Epithelial cell of proximal tubule (primary cell): ENCODE data around the gene TTC17. TPM values are rescaled to one million over a fixed set of nuclear protein-coding genes. Genes with fewer than 3 reads are reported as not detected.
"Not testable (repeated sequence)": the region's sequence is repeated elsewhere in the genome, so short reads cannot be mapped to it uniquely, and the experiment has no call there.

Experiments used
- DNase-seq: peaks from one replicate; pipeline ENCODE4 v3.0.0-alpha.2; 2011; ENCODE audit warnings: low read depth
- H3K4me3 ChIP-seq: 2 replicates; pipeline ENCODE4 v1.5.1; 2011; ENCODE audit warnings: low read depth, mild to moderate bottlenecking, low read length
- total RNA-seq: library from RNA; depleted of rRNA; stranded (reverse); fragments of >200 nt; gene quantifications from 2 replicates; pipeline ENCODE4 v1.2.3, GENCODE V29; 2015
- TF ChIP-seq, protein P1 (sequence below): conservative IDR thresholded peaks from 2 replicates; pipeline ENCODE4 v1.5.1; 2012; ENCODE audit warnings: low read depth, mild to moderate bottlenecking, low read length

The TTC17 gene
- total RNA-seq, 1 donor from 2014 or later: 32.6 TPM

DNA sequence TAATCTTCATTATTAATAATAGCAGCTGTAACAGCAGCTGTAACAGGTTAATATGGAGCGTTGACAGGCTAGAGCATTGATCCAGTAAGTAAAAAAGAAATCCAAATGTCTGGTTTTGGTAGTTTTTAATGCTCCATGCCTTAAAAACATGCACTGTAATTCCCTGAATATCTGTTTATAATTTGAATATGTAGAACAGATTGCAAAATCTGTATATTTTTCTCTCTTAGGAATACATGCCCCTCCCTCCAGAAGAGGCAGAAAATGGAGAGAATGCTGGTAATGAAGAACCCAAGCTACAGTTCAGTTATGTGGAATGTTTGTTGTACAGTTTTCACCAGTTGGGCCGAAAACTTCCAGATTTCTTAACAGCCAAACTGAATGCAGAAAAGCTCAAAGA, 30.2 kb upstream of the TTC17 start:
- DNase-seq: no peak
- TF ChIP-seq, protein P1, sequence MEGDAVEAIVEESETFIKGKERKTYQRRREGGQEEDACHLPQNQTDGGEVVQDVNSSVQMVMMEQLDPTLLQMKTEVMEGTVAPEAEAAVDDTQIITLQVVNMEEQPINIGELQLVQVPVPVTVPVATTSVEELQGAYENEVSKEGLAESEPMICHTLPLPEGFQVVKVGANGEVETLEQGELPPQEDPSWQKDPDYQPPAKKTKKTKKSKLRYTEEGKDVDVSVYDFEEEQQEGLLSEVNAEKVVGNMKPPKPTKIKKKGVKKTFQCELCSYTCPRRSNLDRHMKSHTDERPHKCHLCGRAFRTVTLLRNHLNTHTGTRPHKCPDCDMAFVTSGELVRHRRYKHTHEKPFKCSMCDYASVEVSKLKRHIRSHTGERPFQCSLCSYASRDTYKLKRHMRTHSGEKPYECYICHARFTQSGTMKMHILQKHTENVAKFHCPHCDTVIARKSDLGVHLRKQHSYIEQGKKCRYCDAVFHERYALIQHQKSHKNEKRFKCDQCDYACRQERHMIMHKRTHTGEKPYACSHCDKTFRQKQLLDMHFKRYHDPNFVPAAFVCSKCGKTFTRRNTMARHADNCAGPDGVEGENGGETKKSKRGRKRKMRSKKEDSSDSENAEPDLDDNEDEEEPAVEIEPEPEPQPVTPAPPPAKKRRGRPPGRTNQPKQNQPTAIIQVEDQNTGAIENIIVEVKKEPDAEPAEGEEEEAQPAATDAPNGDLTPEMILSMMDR: no peak

GRCh38 chr11:43341159-43341558, 17.6 kb upstream of the TTC17 start:
- TF ChIP-seq, protein P1: no peak
- no peak overlapping the region for H3K4me3 ChIP-seq
- no peak for DNase-seq

More for the DNA sequence above, 30.2 kb upstream of the TTC17 start:
- H3K4me3 ChIP-seq: no peak overlapping the region

GRCh38 chr11:43351426-43351825, 7.3 kb upstream of the TTC17 start:
- not testable (repeated sequence) for DNase-seq, H3K4me3 ChIP-seq

DNA sequence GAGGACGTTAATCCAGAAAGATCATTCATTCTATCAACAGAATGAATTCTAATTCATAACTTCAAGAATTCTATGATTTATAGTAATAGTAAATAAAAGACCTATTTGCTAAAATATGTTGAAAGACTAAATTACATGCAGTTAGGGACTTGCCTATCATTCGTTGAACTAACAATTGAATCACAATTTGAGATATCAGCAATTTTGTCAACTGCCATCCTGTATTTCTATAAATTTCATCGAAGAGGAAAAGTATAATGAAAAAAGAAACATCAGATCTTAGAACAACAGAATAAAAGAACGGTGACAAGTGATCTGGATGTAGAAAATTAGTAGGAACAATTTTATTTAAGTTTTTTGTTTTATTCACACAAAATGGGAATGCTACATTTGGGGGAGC, 4.4 kb upstream of the TTC17 start:
- H3K4me3 ChIP-seq: no peak overlapping the region
- TF ChIP-seq, protein P1: no peak
- no peak for DNase-seq

- TF ChIP-seq, protein P1: no peak
Measured at GRCh38 chr11:43356336-43356735, 2.4 kb upstream of the TTC17 start.

DNA sequence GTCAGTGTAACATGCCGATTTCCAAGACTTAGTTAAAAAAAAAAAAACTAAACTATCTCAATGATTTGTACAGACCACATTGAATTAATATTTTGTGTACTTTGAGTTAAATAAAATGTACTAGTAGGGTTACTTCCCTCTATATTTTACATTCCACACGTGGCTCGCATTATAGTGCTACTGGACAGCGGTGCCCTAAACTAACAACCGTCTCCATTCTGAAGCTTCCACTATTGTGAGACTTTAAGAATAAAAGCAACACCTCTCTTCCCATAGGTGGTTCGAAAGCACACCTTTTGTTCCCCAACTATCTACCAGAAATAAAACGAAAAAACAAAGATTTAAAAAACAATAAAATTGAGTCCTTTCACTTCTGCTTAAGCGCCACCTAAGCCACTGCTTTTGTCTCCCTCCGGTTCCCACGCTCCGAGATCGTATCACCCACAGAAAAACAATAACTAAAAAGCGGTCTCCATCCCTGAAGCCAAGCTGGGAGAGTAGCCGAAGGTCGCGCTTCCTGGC, 380 bp upstream of the TTC17 start:
- DNase-seq: no peak
- peak overlapping the region; percentile 89 for H3K4me3 ChIP-seq
- TF ChIP-seq, protein P1: no peak

More at GRCh38 chr11:43356336-43356735, 2.4 kb upstream of the TTC17 start:
- H3K4me3 ChIP-seq: no peak overlapping the region
- DNase-seq: no peak

DNA sequence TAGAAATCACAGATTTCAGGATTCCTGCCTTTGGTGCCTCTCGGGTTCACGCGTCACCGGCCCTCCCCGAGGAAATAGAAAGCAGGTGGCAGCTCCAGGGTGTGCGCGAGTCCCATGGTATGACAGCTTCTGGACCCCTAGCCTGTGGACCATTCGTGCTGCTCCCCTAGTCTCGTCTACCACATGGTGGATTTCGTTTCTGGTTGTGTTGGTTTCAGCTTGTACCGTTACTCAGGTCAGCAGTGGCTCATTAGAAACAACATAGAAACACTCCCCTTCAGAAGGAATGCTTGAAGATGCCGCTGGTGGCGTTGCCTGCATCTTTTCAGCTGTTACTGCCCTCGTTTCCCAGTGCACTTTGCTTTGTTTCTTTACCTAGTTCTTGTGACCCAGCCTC, 700 bp downstream of the TTC17 start:
- DNase-seq: no peak
- peak overlapping the region; percentile 89 for H3K4me3 ChIP-seq
- TF ChIP-seq, protein P1: no peak
